NB4 (cell line): Measurements from ENCODE around the gene ADAMTSL1.

Experiments used
- MYC ChIP-seq: IDR thresholded peaks from 2 replicates; pipeline ENCODE4 v1.6.1; 2011; ENCODE audit warnings: low read depth, low read length
- POLR2A ChIP-seq: IDR thresholded peaks from 2 replicates; pipeline ENCODE4 v1.6.1; 2011; ENCODE audit warnings: mild to moderate bottlenecking; ENCODE audit not compliant: insufficient read length; ENCODE audit errors: extremely low read depth
- TF ChIP-seq, protein P1 (sequence below): IDR thresholded peaks from one replicate; pipeline ENCODE4 v1.5.1; 2012; ENCODE audit warnings: low read depth, low read length
- TF ChIP-seq, protein P2 (sequence below): IDR thresholded peaks from 2 replicates; pipeline ENCODE4 v1.6.1; 2011; ENCODE audit warnings: low read depth, low read length

DNA sequence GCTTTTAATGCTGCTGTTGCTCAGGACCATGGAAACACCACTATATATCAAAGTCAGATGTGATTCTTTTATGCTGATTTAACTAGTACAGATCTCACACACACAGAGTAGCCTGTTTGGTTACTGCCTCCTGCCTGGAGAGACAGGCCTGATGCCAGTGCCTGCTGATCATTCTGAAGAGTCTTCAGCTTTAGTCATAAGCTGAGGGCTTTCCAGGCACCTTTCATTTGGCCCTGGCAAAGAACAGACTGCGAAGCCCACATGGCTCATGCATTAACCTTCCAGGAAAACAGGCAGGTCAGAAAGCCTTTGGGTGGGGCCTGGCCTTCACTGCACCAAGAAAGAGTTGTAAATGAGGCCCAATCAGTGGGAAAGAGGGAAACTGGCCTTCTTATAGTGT is 414.3 kb downstream of the ADAMTSL1 start:
- TF ChIP-seq, protein P1, sequence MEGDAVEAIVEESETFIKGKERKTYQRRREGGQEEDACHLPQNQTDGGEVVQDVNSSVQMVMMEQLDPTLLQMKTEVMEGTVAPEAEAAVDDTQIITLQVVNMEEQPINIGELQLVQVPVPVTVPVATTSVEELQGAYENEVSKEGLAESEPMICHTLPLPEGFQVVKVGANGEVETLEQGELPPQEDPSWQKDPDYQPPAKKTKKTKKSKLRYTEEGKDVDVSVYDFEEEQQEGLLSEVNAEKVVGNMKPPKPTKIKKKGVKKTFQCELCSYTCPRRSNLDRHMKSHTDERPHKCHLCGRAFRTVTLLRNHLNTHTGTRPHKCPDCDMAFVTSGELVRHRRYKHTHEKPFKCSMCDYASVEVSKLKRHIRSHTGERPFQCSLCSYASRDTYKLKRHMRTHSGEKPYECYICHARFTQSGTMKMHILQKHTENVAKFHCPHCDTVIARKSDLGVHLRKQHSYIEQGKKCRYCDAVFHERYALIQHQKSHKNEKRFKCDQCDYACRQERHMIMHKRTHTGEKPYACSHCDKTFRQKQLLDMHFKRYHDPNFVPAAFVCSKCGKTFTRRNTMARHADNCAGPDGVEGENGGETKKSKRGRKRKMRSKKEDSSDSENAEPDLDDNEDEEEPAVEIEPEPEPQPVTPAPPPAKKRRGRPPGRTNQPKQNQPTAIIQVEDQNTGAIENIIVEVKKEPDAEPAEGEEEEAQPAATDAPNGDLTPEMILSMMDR = no peak
- TF ChIP-seq POLR2A = no peak
- TF ChIP-seq, protein P2, sequence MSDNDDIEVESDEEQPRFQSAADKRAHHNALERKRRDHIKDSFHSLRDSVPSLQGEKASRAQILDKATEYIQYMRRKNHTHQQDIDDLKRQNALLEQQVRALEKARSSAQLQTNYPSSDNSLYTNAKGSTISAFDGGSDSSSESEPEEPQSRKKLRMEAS = no peak
- no peak for TF ChIP-seq MYC
